K562 (cell line): ENCODE measurements around the gene EFCAB9. TPM values are rescaled to one million over a fixed set of nuclear protein-coding genes. Genes with fewer than 3 reads are reported as not detected.

Experiments used
- ATAC-seq: fragments of 200-7000 bp; cut with Tn5 transposase; 3 replicates; pipeline ENCODE4 v1.9.1; 2020; ENCODE audit warnings: moderate library complexity
- BruUV-seq: library from RNA; stranded (reverse); fragments of 400-500 nt; replicated peaks from 2 replicates; lab custom pipeline; 2021; lab: Mats Ljungman, UMichigan
- CTCF ChIA-PET: fragments of 300-600 bp; formaldehyde crosslinking; extraction: SDS; loops from one replicate; lab custom pipeline; 2021; ENCODE audit warnings: low intra/inter-chr PET ratio; lab: Yijun Ruan, JAX
- POLR2A ChIA-PET: fragments of 300-600, 350-650 bp; sonication (Branson Sonifier 250); formaldehyde crosslinking; extraction: SDS; loops from one replicate; lab custom pipeline; 2021; ENCODE audit warnings: antibody characterized with exemption, inconsistent platforms; lab: Yijun Ruan, JAX
- DNase-seq, 4 experiments: peaks; one replicate each; pipeline versions ENCODE4 v3.0.0 to v3.0.0-alpha.2; 2011 to 2018; ENCODE audit warnings: low spot score in 3 of 4, mixed read lengths in 3 of 4; ENCODE audit errors: extremely low read depth in 1 of 4
- FAIRE-seq: peaks from 2 replicates; lab custom pipeline; 2011; peaks lifted over from hg19 to GRCh38; lab: Jason Lieb, UNC
- H2AFZ ChIP-seq: 2 replicates; pipeline ENCODE4 v1.6.0; 2011; ENCODE audit warnings: low read depth, low read length, control low read depth, inconsistent platforms
- H3K27ac ChIP-seq: fragments of 200-600 bp; 3 replicates; pipeline ENCODE4 v1.8.0; 2011; ENCODE audit warnings: low read depth, mild to moderate bottlenecking, control low read depth, inconsistent platforms, low read length, moderate library complexity, mixed read lengths; ENCODE audit errors: extremely low read depth
- H3K27me3 ChIP-seq, 2 experiments: fragments of 300-600 bp in 1 of 2; 2 replicates in 1 of 2; 3 replicates in 1 of 2; pipeline versions ENCODE4 v1.6.0 to v1.8.0; 2011; ENCODE audit warnings: inconsistent platforms in 2 of 2, low read length in 2 of 2, mild to moderate bottlenecking in 1 of 2, mixed read lengths in 1 of 2, moderate library complexity in 1 of 2; ENCODE audit not compliant: control insufficient read depth in 2 of 2, insufficient read depth in 2 of 2
- H3K36me3 ChIP-seq: fragments of 300-600 bp; 3 replicates; pipeline ENCODE4 v1.8.0; 2011; ENCODE audit warnings: mild to moderate bottlenecking, low read length, inconsistent platforms; ENCODE audit not compliant: control insufficient read depth, insufficient read depth
- H3K4me1 ChIP-seq, 2 experiments: fragments of 200-600 bp in 1 of 2; replicated peaks in 1 of 2; 2 replicates in 1 of 2; 3 replicates in 1 of 2; pipeline versions ENCODE4 v1.5.1 to v1.8.0; 2011; ENCODE audit warnings: inconsistent platforms in 2 of 2, low read length in 2 of 2, mild to moderate bottlenecking in 1 of 2, mixed read lengths in 1 of 2, moderate library complexity in 1 of 2; ENCODE audit not compliant: control insufficient read depth in 2 of 2, insufficient read depth in 2 of 2
- H3K4me2 ChIP-seq: 2 replicates; pipeline ENCODE4 v1.6.1; 2011; ENCODE audit warnings: low read length, control low read depth, inconsistent platforms, mixed read lengths; ENCODE audit not compliant: insufficient read depth
- H3K4me3 ChIP-seq: fragments of 200-600 bp; sonication (generic), shearing (Covaris generic); 2 replicates; pipeline ENCODE4 v1.5.1; 2016; ENCODE audit warnings: control low read depth, inconsistent platforms
- H3K79me2 ChIP-seq: fragments of 200-600 bp; 3 replicates; pipeline ENCODE4 v1.8.0; 2011; ENCODE audit warnings: low read length, inconsistent platforms; ENCODE audit not compliant: control insufficient read depth, insufficient read depth
- H3K9ac ChIP-seq, 2 experiments: 2 replicates each; pipeline versions ENCODE4 v1.6.0 to v1.6.1; 2011; ENCODE audit warnings: low read depth in 2 of 2, low read length in 2 of 2, control low read depth in 1 of 2, inconsistent platforms in 1 of 2, mild to moderate bottlenecking in 1 of 2, mixed read lengths in 1 of 2; ENCODE audit not compliant: insufficient read depth in 1 of 2
- H3K9me1 ChIP-seq: one replicate; pipeline ENCODE4 v1.6.0; 2011; ENCODE audit warnings: inconsistent platforms, mild to moderate bottlenecking, low read length, moderate library complexity; ENCODE audit not compliant: control insufficient read depth, insufficient read depth
- H3K9me3 ChIP-seq: replicated peaks from 2 replicates; pipeline ENCODE4 v1.5.1; 2011; ENCODE audit warnings: low read depth, low read length, inconsistent platforms; ENCODE audit not compliant: control insufficient read depth, insufficient read depth
- H4K20me1 ChIP-seq: replicated peaks from 2 replicates; pipeline ENCODE4 v1.6.1; 2011; ENCODE audit warnings: low read length, inconsistent platforms, mixed read lengths; ENCODE audit not compliant: control insufficient read depth, insufficient read depth
- CGGBP1 ChIP-seq: fragments of 250-450 bp; sonication (Bioruptor Pico); IDR thresholded peaks from 2 replicates; pipeline ENCODE4 v1.9.0; 2021; ENCODE audit warnings: mild to moderate bottlenecking
- ETV6 ChIP-seq, 3 experiments: fragments of 150-350 bp in 1 of 3; sonication (generic) in 1 of 3; formaldehyde crosslinking in 1 of 3; IDR thresholded peaks; 2 replicates each; pipeline versions ENCODE4 v1.6.1 to v1.8.0; 2014 to 2022; ENCODE audit warnings: borderline replicate concordance in 2 of 3, low read depth in 2 of 3, antibody characterized with exemption in 1 of 3, low read length in 1 of 3, mild to moderate bottlenecking in 1 of 3, missing genetic modification reagents in 1 of 3
- FOXK1 ChIP-seq: sonication (generic); formaldehyde crosslinking; IDR thresholded peaks from 2 replicates; pipeline ENCODE4 v1.8.0; 2022; ENCODE audit warnings: missing genetic modification reagents, mild to moderate bottlenecking, borderline replicate concordance
- HNRNPL ChIP-seq: fragments of 200-400 bp; formaldehyde crosslinking; IDR thresholded peaks from 2 replicates; pipeline ENCODE4 v1.6.1; 2017; ENCODE audit warnings: low read depth, mild to moderate bottlenecking, low read length
- IRF2 ChIP-seq: sonication (generic); formaldehyde crosslinking; IDR thresholded peaks from 2 replicates; pipeline ENCODE4 v1.8.1; 2022; ENCODE audit warnings: mild to moderate bottlenecking, missing genetic modification reagents
- MED1 ChIP-seq: sonication (generic); formaldehyde crosslinking; IDR thresholded peaks from 2 replicates; pipeline ENCODE4 v1.8.1; 2023; ENCODE audit warnings: missing genetic modification reagents, borderline replicate concordance
- NR3C1 ChIP-seq: sonication (generic); formaldehyde crosslinking; IDR thresholded peaks from 2 replicates; pipeline ENCODE4 v1.8.1; 2022; ENCODE audit warnings: missing genetic modification reagents
- PHF21A ChIP-seq: fragments of 450-650 bp; IDR thresholded peaks from 2 replicates; pipeline ENCODE4 v1.6.1; 2017; ENCODE audit warnings: low read depth, borderline replicate concordance
- RBM25 ChIP-seq: fragments of 200-400 bp; formaldehyde crosslinking; IDR thresholded peaks from 2 replicates; pipeline ENCODE4 v1.6.1; 2018; ENCODE audit warnings: low read length, low read depth, moderate library complexity; ENCODE audit not compliant: severe bottlenecking
- SMC3 ChIP-seq: conservative IDR thresholded peaks from 2 replicates; pipeline ENCODE4 v1.6.1; 2011; ENCODE audit warnings: low read depth, low read length, improper control_type of control experiment; ENCODE audit not compliant: insufficient read depth
- SREBF1 ChIP-seq: fragments of 150-350 bp; IDR thresholded peaks from 2 replicates; pipeline ENCODE4 v1.6.1; 2014; ENCODE audit warnings: antibody characterized with exemption, low read depth, low read length, borderline replicate concordance
- TEAD1 ChIP-seq, 2 experiments: fragments of 450-650 bp in 1 of 2; sonication (generic) in 1 of 2; formaldehyde crosslinking; IDR thresholded peaks; 2 replicates each; pipeline versions ENCODE4 v1.4.0 to v1.8.0; 2020 to 2022; ENCODE audit warnings: mild to moderate bottlenecking in 2 of 2, missing genetic modification reagents in 1 of 2
- TGIF2 ChIP-seq: sonication (generic); formaldehyde crosslinking; IDR thresholded peaks from 2 replicates; pipeline ENCODE4 v1.8.1; 2022; ENCODE audit warnings: mild to moderate bottlenecking, missing genetic modification reagents, moderate library complexity
- TRIM24 ChIP-seq, 2 experiments: fragments of 450-650 bp; IDR thresholded peaks; 2 replicates each; pipeline ENCODE4 v1.6.1; 2016
- ZNF24 ChIP-seq: fragments of 450-650 bp; IDR thresholded peaks from 2 replicates; pipeline ENCODE4 v1.6.1; 2016
- ZNF584 ChIP-seq: fragments of 200-800 bp; sonication (Bioruptor generic); IDR thresholded peaks from 2 replicates; pipeline ENCODE4 v1.6.1; 2016; ENCODE audit warnings: low read depth, mild to moderate bottlenecking, missing genetic modification characterization, missing compliant biosample characterization
- WGBS: fragments of 100-300 bp; shearing (Covaris generic); methylation state at CpG from one replicate; pipeline ENCODE4 v1.1.6; 2016; ENCODE audit warnings: low coverage, mixed read lengths; ENCODE audit not compliant: insufficient coverage; ENCODE audit errors: missing lambda C conversion rate; 5-methylcytosine and 5-hydroxymethylcytosine counted together
- in situ Hi-C: fragments of 300-500 bp; cut with MboI; formaldehyde crosslinking; loops from 4 replicates; pipeline ENCODE4 v1.15.0; 2018; ENCODE audit warnings: inconsistent platforms, mixed read lengths
- intact Hi-C: fragments of 100-400 bp; cut with micrococcal nuclease; formaldehyde crosslinking; loops from 2 replicates; pipeline ENCODE4 v1.14.2; 2022
- polyA plus RNA-seq, 8 experiments: library from polyadenylated mRNA; depleted of rRNA in 4 of 8; stranded (reverse) in 5 of 8; unstranded in 3 of 8; fragments of >200 nt; fragmentation: Nextera tagmentation in 2 of 8; fragmentation: Illumina TruSeq in 1 of 8; extraction: Ambion mirVana in 2 of 8; extraction: Trizol in 1 of 8; gene quantifications; 2 replicates each; pipeline versions ENCODE4 v1.2.1 to v1.2.3, GENCODE V29; 2011 to 2014; ENCODE audit warnings: inconsistent platforms in 1 of 8, missing spikeins in 1 of 8
- total RNA-seq, 7 experiments: library from RNA; depleted of rRNA in 6 of 7; stranded (reverse); fragments of >200 nt in 6 of 7; fragmentation: Illumina TruSeq in 2 of 7; extraction: Trizol in 2 of 7; gene quantifications; 2 replicates each; pipeline versions ENCODE4 v1.2.1 to v1.2.3, GENCODE V29; 2011 to 2021; ENCODE audit warnings: low replicate concordance in 1 of 7

The EFCAB9 gene
- total and polyA plus RNA-seq, 9 of the 15 experiments (the other 6 are each of a cell fraction or from before 2014, with no cell fraction given): not detected

GRCh38 chr5:172145870-172146747 is 47.9 kb upstream of the EFCAB9 start:
- in situ Hi-C loops: no loop called here

GRCh38 chr5:172146748-172147092 is 47.3 kb upstream of the EFCAB9 start:
- POLR2A ChIA-PET: interaction anchor here (0.6 to 2.1 kb wide), 3 partner anchors 10 to 321 kb away, joined by 3 to 7 read pairs (median 4); partner anchors contain the start of gene FBXW11
- Histone ChIP-seq H3K4me2 (no peak overlapping the region), H4K20me1 (no peaks in the 10 kb centered on the region), H2AFZ (no peak overlapping the region), H3K9ac (no peak overlapping the region), H3K4me3 (no peak overlapping the region), H3K27me3 (no peaks in the 10 kb centered on the region), H3K9me3 (no peaks in the 10 kb centered on the region), H3K4me1 (peaks cover 53 to 58% of the 10 kb centered on the region in 2 experiments; a peak in 4 of 5 replicates), H3K36me3 (no peaks in the 10 kb centered on the region; the same call in 2 of the 3 replicates), H3K79me2 (no peaks in the 10 kb centered on the region; the same call in 2 of the 3 replicates), H3K9me1 (no peaks in the 10 kb centered on the region), H3K27ac (no peak overlapping the region)
- ATAC-seq (no peak), DNase-seq (peak in 1 of 4 experiments; percentile 12), FAIRE-seq (no peak)
- CTCF ChIA-PET: interaction anchor here (0.6 kb wide), 1 partner anchor 29 kb away, joined by 3 read pairs; no protein-coding TSS in a partner anchor
- no TSS peak for BruUV-seq
- in situ Hi-C loops: no loop called here
- intact Hi-C loops: no loop called here
- 89% methylated on average over 9 of the region's 9 CpGs for WGBS
- TF ChIP-seq HNRNPL (no peak), ETV6 (IDR thresholded peaks at IDR 0.05; ENCODE audit: borderline replicate concordance in 1 of 2, low read depth in 2 of 2, low read length in 1 of 2) (no peak), ETV6 (CRISPR knock-in tag; IDR thresholded peaks at IDR 0.05; ENCODE audit: borderline replicate concordance) (no peak), TEAD1 (CRISPR knock-in tag; IDR thresholded peaks at IDR 0.05) (no peak), NR3C1 (CRISPR knock-in tag) (no peak), CGGBP1 (no peak), FOXK1 (no peak), PHF21A (no peak), RBM25 (no peak), ZNF584 (CRISPR knock-in tag) (no peak), MED1 (CRISPR knock-in tag) (no peak), IRF2 (CRISPR knock-in tag) (no peak), TGIF2 (CRISPR knock-in tag) (no peak)

More at GRCh38 chr5:172145870-172146747, 47.9 kb upstream of the EFCAB9 start:
- H3K27me3 ChIP-seq: no peaks in the 10 kb centered on the region
- intact Hi-C loops: no loop called here
- DNase-seq (no peak), FAIRE-seq (no peak), ATAC-seq (no peak)
- ChIA-PET CTCF (no interaction called here), POLR2A (interaction anchor here (0.6 to 2.1 kb wide), 3 partner anchors 10 to 322 kb away, joined by 3 to 7 read pairs (median 4); partner anchors contain the start of gene FBXW11)
- H3K9ac ChIP-seq: peak overlapping the region in 1 of 2 experiments; percentile 4; a peak in 1 of 4 replicates
- H3K36me3 ChIP-seq: no peaks in the 10 kb centered on the region; the same call in 2 of the 3 replicates
- peaks cover 59 to 64% of the 10 kb centered on the region in 2 experiments; a peak in 4 of 5 replicates for H3K4me1 ChIP-seq
- 80% methylated on average over 20 of the region's 21 CpGs for WGBS
- no TSS peak for BruUV-seq
- TF ChIP-seq ZNF24: peak; percentile 73; the same call in 1 of the 2 replicates
- no peak for TF ChIP-seq SREBF1
- TF ChIP-seq TRIM24 (IDR thresholded peaks at IDR 0.05): no peak
- no peak for TF ChIP-seq ZNF584 (CRISPR knock-in tag)
- TF ChIP-seq SMC3: no peak
- no peak overlapping the region for H2AFZ ChIP-seq
- no peaks in the 10 kb centered on the region for H3K9me1 ChIP-seq
- H3K27ac ChIP-seq: no peak overlapping the region; the same call in 2 of the 3 replicates
- H3K79me2 ChIP-seq: no peaks in the 10 kb centered on the region; the same call in 2 of the 3 replicates
- H3K4me2 ChIP-seq: no peak overlapping the region
- no peak overlapping the region for H3K4me3 ChIP-seq
- H3K9me3 ChIP-seq: no peaks in the 10 kb centered on the region
- H4K20me1 ChIP-seq: no peaks in the 10 kb centered on the region
